Skeletal muscle tissue (tissue), 4 donors: ENCODE data around the gene PLXNB2. TPM values are rescaled to one million over a fixed set of nuclear protein-coding genes. Genes with fewer than 3 reads are reported as not detected.

ENCODE experiments used
- H3K27ac ChIP-seq: one replicate; pipeline ENCODE4 v1.7.0; 2013; ENCODE audit warnings: mild to moderate bottlenecking, low read depth, low read length, inconsistent platforms
- H3K27me3 ChIP-seq, 3 donors: one replicate each; pipeline ENCODE4 v1.7.0; 2013; ENCODE audit warnings: low read length in 3 of 3; ENCODE audit not compliant: control insufficient read depth in 3 of 3, insufficient read depth in 3 of 3
- H3K36me3 ChIP-seq, 3 donors: one replicate each; pipeline ENCODE4 v1.7.0; 2013; ENCODE audit warnings: low read length in 3 of 3; ENCODE audit not compliant: control insufficient read depth in 3 of 3, insufficient read depth in 3 of 3
- H3K4me1 ChIP-seq, 3 donors: one replicate each; pipeline ENCODE4 v1.7.0; 2013; ENCODE audit warnings: low read length in 3 of 3, mild to moderate bottlenecking in 3 of 3; ENCODE audit not compliant: control insufficient read depth in 3 of 3, insufficient read depth in 3 of 3
- H3K4me3 ChIP-seq, 3 donors: one replicate each; pipeline ENCODE4 v1.7.0; 2013; ENCODE audit warnings: low read length in 3 of 3
- H3K9ac ChIP-seq, 3 donors: one replicate each; pipeline ENCODE4 v1.7.0; 2013; ENCODE audit warnings: low read length in 3 of 3, mild to moderate bottlenecking in 3 of 3, moderate library complexity in 2 of 3, low read depth in 1 of 3
- H3K9me3 ChIP-seq, 3 donors: one replicate each; pipeline ENCODE4 v1.7.0; 2013; ENCODE audit warnings: low read length in 3 of 3; ENCODE audit not compliant: control insufficient read depth in 3 of 3
- total RNA-seq: library from RNA; depleted of rRNA; stranded (reverse); fragments of >200 nt; gene quantifications from one replicate; pipeline ENCODE4 v1.2.3, GENCODE V29; 2014
- donor health status: Osteomylitis.

The PLXNB2 gene
- total RNA-seq, 1 donor from 2014 or later: 48.5 TPM

DNA sequence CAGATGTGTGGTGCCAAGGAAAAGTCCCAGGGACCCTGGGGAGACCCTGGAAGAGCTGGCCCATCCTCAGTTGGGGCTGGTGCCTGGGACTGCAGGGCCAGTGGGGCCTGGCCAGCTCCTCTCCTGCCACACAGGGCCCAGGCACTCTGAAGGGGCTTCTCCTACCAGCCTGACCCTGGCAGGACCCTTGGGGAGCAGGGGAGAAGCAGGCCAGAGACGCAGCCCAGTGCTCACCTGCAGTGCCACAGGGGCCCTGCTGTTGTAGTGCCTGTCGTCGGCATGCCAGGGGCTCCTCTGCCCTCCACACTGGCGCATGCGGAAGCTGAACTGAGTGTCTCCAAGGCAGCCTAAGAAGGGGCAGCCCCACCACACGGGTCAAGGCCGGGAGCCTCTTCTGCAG is 10.2 kb upstream of the PLXNB2 start:
- Histone ChIP-seq H3K36me3 (no peaks in the 10 kb centered on the region), H3K27ac (no peak overlapping the region), H3K9ac (no peak overlapping the region), H3K9me3 (no peaks in the 10 kb centered on the region), H3K27me3 (no peaks in the 10 kb centered on the region), H3K4me1 (peaks cover 2 to 9% (median 5%) of the 10 kb centered on the region in 3 donors), H3K4me3 (no peak overlapping the region)

DNA sequence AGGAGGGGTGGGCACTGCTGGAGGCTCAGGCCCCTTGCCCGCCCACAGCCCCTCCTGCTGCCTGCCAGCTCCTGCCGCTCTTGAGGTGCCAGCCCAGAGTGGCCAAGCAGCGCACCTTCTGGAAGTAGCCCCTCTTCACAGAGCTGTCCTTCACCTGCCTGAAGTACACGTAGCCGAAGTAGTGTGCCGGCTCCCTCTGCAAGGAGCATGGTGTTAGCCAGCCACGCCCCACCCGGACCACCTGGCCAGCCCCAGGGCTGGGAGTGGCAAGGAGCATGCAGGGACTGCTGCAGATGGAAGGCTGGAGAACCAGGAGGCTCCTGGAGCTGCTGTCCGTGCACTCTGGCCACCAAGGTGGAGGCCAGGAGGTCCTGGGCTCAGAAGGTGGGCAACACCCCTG is 9.7 kb upstream of the PLXNB2 start:
- Histone ChIP-seq H3K27ac (no peak overlapping the region), H3K36me3 (no peaks in the 10 kb centered on the region), H3K4me3 (no peak overlapping the region), H3K9me3 (no peaks in the 10 kb centered on the region), H3K4me1 (peaks cover 2 to 9% (median 5%) of the 10 kb centered on the region in 3 donors), H3K27me3 (no peaks in the 10 kb centered on the region), H3K9ac (no peak overlapping the region)

DNA sequence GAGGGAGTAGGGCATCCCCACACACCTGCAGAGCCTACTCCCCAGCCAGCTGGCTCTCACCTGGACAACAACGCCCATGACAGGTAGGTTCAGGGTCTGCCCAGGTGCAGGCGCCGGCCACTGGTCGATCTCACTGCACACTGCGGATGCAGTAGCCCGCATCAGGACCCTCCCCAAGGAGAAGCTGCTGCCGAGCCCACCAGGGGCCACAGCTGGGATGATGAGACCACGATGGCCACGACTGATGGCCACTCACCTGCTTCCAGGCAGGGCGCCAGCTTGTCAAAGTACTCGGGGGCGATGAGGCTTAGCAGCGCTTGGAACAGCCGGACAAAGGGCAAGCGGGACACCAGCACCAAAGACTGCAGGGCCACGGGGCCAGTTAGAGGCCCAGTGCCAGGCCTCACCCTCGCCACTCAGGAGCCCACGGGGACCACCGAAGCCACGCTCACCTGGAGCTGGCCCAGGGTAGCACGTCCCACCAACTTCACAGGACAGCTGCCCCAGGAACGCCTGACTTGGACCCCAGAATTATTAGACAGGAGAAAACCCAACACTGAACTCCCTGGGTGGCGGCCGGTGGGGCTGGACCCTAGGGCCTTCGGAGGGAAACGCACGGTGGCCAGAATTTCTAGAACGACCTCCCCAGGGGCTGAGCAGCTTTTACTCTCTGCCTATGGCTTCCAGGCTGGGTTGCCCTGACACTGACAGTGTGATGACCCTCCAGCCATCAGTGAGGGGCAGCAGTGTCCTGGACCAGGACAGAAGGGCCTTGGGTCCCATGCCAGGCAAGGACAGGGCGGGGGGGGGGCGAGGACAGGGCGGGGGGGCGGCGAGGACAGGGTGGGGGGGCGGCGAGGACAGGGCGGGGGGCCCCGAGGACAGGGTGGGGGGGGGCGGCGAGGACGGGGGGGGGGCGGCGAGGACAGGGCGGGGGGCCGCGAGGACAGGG is 8.9 kb upstream of the PLXNB2 start:
- Histone ChIP-seq H3K36me3 (no peaks in the 10 kb centered on the region), H3K27ac (no peak overlapping the region), H3K9me3 (no peaks in the 10 kb centered on the region), H3K4me1 (peaks cover 2 to 9% (median 5%) of the 10 kb centered on the region in 3 donors), H3K9ac (no peak overlapping the region), H3K4me3 (no peak overlapping the region), H3K27me3 (no peaks in the 10 kb centered on the region)

DNA sequence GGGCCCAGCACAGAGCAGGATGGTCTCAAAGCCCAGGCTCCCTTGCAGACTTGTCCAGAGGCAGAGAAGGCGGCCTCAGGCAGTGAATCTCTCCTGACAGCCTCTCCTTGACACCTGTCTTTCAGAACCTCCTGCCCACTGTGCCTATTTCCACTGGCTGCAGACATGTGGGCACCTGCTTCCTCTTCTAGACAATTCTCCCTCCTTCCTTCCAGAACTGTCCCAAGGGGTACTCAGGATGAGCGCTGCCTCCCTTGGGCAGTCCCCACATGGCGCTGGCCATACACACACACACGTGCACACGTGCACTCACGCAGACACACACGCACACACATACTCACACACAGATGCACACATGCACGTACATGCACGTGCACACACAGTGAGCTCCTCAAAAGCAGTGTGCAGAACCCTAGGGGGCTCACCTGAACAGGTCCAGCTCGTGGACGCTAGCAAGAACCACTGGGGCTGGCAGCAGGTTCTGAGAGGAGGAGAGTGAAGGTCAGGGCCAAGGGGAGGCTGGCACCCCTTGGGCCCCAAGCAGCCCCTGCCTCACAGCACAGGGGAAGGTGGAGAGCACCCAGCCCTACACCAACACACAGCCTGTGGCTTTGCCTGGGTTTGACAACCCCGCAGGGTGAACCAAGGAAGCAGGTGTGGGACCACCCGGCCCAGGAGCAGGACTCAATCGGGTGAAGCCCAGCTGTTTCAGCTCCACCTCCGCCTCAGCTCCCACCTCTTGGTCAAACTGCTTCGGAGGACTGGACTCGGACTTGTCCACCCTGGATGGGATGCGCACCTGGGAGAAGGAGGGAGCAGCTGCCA is 8.1 kb upstream of the PLXNB2 start:
- no peaks in the 10 kb centered on the region for H3K36me3 ChIP-seq
- no peaks in the 10 kb centered on the region for H3K27me3 ChIP-seq
- no peak overlapping the region for H3K9ac ChIP-seq
- H3K27ac ChIP-seq: no peak overlapping the region
- H3K9me3 ChIP-seq: no peaks in the 10 kb centered on the region
- H3K4me3 ChIP-seq: no peak overlapping the region
- peaks cover 2 to 9% (median 5%) of the 10 kb centered on the region in 3 donors for H3K4me1 ChIP-seq

DNA sequence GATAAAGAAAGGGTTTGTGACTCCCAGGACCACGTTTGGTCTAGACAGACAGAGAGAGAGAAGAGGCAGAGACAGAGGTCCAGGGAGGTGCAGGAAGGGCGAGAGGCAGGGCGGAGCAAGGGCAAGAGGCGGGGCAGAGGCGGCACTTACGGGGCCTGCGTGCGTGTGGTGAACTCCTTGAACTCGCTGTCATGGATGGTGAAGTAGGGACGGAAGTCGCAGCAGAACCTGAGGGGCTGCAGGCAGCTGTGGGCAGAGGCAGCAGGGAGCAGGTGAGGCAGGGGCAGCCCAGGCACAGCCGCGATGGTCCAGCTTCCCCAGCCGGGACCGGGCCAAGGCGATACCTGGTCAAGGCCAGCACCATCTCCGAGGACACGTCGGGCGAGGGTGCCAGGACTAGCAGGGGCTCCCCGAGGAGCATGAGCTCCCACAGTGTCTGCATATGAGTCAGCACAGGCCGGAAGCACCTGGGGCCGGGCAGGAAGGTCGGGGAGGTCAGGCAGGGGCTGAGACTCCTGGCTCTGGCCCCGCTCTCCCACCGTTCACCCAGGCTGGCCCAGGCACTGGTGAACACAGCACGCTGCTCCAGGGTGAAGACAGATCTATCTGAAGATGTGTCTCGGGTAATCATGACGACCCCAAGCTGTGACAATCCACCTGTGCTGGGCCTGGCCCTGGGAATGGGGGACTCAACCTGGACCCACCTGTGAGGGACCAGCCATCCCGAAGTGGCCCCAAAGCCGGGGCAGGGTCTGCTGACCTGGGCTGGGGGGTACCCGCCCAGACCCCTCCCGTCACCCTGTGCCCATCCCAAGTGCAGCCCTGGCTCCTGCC is 7.2 kb upstream of the PLXNB2 start:
- no peaks in the 10 kb centered on the region for H3K27me3 ChIP-seq
- H3K9ac ChIP-seq: no peak overlapping the region
- H3K27ac ChIP-seq: no peak overlapping the region
- peaks cover 2 to 9% (median 5%) of the 10 kb centered on the region in 3 donors for H3K4me1 ChIP-seq
- no peak overlapping the region for H3K4me3 ChIP-seq
- no peaks in the 10 kb centered on the region for H3K36me3 ChIP-seq
- no peaks in the 10 kb centered on the region for H3K9me3 ChIP-seq

DNA sequence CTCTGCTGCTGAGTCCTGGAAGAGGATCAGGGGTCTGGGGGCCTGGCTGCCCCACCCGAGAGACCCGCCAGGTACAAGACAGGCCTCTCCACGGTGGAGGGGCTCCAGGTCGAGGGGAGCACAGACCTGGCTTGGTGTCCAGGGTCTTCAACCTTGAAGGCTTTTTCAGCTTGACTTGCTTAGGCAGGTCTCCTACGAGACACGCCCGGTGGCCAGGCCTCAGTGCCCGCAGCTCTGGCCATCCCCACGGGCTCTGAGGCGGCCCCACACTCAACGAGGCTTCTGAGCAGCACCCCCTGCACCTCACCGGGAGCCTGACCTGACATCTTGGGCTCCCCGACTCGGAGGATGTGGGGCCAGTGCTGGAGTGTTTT is 6.6 kb upstream of the PLXNB2 start:
- Histone ChIP-seq H3K9me3 (no peaks in the 10 kb centered on the region), H3K9ac (no peak overlapping the region), H3K36me3 (no peaks in the 10 kb centered on the region), H3K27ac (no peak overlapping the region), H3K27me3 (no peaks in the 10 kb centered on the region), H3K4me1 (peaks cover 4 to 11% (median 6%) of the 10 kb centered on the region in 3 donors), H3K4me3 (no peak overlapping the region)

DNA sequence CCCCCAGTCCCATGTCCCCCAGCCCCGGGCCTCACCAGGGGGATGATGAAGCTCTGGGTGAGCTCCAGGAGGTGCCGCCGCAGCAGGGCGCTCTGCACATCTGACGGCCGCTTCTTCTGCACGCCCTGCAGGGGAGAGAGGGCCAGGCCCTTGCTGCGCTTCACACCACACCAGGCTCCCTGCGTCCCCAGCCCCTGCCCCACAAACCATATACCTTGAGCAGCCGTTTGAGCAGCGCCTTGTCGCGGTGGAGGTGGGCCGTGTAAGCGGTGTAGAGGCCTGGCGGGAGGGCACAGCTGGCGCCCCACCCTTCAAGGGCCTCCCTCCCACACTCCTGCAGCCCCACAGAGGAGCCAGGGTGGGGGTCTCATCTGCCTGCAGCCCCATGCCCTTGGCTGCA is 6.2 kb upstream of the PLXNB2 start:
- no peaks in the 10 kb centered on the region for H3K27me3 ChIP-seq
- peaks cover 9 to 15% (median 10%) of the 10 kb centered on the region in 3 donors for H3K4me1 ChIP-seq
- no peaks in the 10 kb centered on the region for H3K9me3 ChIP-seq
- no peak overlapping the region for H3K9ac ChIP-seq
- H3K36me3 ChIP-seq: no peaks in the 10 kb centered on the region
- no peak overlapping the region for H3K4me3 ChIP-seq
- no peak overlapping the region for H3K27ac ChIP-seq

DNA sequence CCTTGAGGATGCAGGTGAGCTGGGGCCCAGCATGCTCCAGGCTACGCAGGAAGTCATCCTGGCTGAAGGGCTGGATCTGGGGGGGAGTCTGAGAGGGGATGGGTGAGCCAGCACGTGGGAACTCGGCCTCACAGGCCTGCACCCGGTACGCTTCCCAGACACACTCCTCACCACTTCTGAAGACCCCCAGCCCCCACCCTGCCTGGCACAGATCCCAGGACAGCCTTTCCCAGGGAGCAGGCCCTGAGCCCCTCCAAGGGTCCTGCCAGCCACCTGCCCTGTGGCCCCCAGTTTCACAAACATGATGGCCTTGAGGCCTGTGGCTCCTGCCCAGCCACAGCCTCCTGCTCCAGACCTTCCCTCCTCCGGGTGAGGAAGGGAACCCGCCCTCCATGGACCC is 5.6 kb upstream of the PLXNB2 start:
- Histone ChIP-seq H3K9ac (no peak overlapping the region), H3K4me1 (peaks cover 14 to 20% (median 15%) of the 10 kb centered on the region in 3 donors), H3K27ac (no peak overlapping the region), H3K27me3 (no peaks in the 10 kb centered on the region), H3K4me3 (no peak overlapping the region), H3K36me3 (no peaks in the 10 kb centered on the region), H3K9me3 (no peaks in the 10 kb centered on the region)

DNA sequence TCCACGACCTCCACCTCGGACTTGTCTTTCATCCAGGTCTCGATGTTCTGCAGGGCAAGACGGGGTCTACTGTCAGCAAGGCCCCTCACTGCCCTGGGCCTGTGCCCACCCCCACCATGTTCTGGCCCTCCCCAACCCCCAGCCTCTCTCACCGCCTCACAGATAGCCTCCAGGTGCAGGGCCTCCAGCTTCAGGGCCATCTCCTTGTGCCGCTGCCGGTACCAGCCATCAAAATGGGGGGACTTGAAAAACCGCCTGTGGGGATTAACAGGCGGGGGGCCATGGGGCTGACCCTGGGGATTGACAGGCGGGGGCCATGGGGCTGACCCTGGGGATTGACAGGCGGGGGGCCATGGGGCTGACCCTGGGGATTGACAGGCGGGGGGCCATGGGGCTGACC is 4.9 kb upstream of the PLXNB2 start:
- Histone ChIP-seq H3K27me3 (no peaks in the 10 kb centered on the region), H3K27ac (no peak overlapping the region), H3K36me3 (no peaks in the 10 kb centered on the region), H3K4me3 (no peak overlapping the region), H3K9ac (no peak overlapping the region), H3K9me3 (no peaks in the 10 kb centered on the region), H3K4me1 (peaks cover 16 to 22% (median 17%) of the 10 kb centered on the region in 3 donors)
